Fibroblast of skin of right biceps (primary cell): ENCODE data around the gene SGMS1.
"Not testable (repeated sequence)": the region's sequence is repeated elsewhere in the genome, so short reads cannot be mapped to it uniquely, and the experiment has no call there.

Experiments
- DNase-seq: peaks from one replicate; pipeline ENCODE4 v3.0.0-alpha.2; 2013

SGMS1 gene

GRCh38 chr10:50445777-50446176 is 178.0 kb downstream of the SGMS1 start:
- DNase-seq, result not testable (repeated sequence)

- no peak for DNase-seq
Observed at GRCh38 chr10:50440489-50440888, 183.3 kb downstream of the SGMS1 start.

GRCh38 chr10:50439806-50440205 is 183.9 kb downstream of the SGMS1 start:
- peak; percentile 16 for DNase-seq

- no peak for DNase-seq
Observed at GRCh38 chr10:50439187-50439586, 184.6 kb downstream of the SGMS1 start.

GRCh38 chr10:50438049-50438936 is 185.5 kb downstream of the SGMS1 start:
- DNase-seq, result no peak

- DNase-seq, result no peak
Observed at GRCh38 chr10:50437248-50437647, 186.5 kb downstream of the SGMS1 start.

- DNase-seq, result no peak
Observed at GRCh38 chr10:50436805-50437204, 187.0 kb downstream of the SGMS1 start.

- no peak for DNase-seq
Observed at GRCh38 chr10:50432211-50433009, 191.3 kb downstream of the SGMS1 start.

GRCh38 chr10:50431791-50432190 is 192.0 kb downstream of the SGMS1 start:
- peak; percentile 61 for DNase-seq

GRCh38 chr10:50431133-50431532 is 192.6 kb downstream of the SGMS1 start:
- peak; percentile 55 for DNase-seq

- no peak for DNase-seq
Observed at GRCh38 chr10:50426485-50426884, 197.3 kb downstream of the SGMS1 start.

- DNase-seq, result not testable (repeated sequence)
Observed at GRCh38 chr10:50425215-50425614, 198.5 kb downstream of the SGMS1 start.

- DNase-seq, result no peak
Observed at GRCh38 chr10:50423448-50423847, 200.3 kb downstream of the SGMS1 start.

- DNase-seq, result no peak
Observed at GRCh38 chr10:50422259-50422658, 201.5 kb downstream of the SGMS1 start.

GRCh38 chr10:50421026-50421719 is 202.6 kb downstream of the SGMS1 start:
- DNase-seq, result peak; percentile 46

- no peak for DNase-seq
Observed at GRCh38 chr10:50420196-50420595, 203.6 kb downstream of the SGMS1 start.

GRCh38 chr10:50419756-50420155 is 204.0 kb downstream of the SGMS1 start:
- no peak for DNase-seq

GRCh38 chr10:50419091-50419490 is 204.7 kb downstream of the SGMS1 start:
- DNase-seq, result no peak

- peak; percentile 89 for DNase-seq
Observed at GRCh38 chr10:50417886-50418830, 205.6 kb downstream of the SGMS1 start.

- no peak for DNase-seq
Observed at GRCh38 chr10:50417486-50417885, 206.3 kb downstream of the SGMS1 start.

- no peak for DNase-seq
Observed at GRCh38 chr10:50416881-50417280, 206.9 kb downstream of the SGMS1 start.

GRCh38 chr10:50416181-50416824 is 207.5 kb downstream of the SGMS1 start:
- peak; percentile 35 for DNase-seq
